D341Med (cell line): Measurements from ENCODE around the gene PTGIR.
"Not testable (repeated sequence)": the region's sequence is repeated elsewhere in the genome, so short reads cannot be mapped to it uniquely, and the experiment has no call there.

ENCODE experiments used
- DNase-seq: peaks from one replicate; pipeline ENCODE4 v3.0.0; 2012; ENCODE audit warnings: low spot score

PTGIR gene

DNA sequence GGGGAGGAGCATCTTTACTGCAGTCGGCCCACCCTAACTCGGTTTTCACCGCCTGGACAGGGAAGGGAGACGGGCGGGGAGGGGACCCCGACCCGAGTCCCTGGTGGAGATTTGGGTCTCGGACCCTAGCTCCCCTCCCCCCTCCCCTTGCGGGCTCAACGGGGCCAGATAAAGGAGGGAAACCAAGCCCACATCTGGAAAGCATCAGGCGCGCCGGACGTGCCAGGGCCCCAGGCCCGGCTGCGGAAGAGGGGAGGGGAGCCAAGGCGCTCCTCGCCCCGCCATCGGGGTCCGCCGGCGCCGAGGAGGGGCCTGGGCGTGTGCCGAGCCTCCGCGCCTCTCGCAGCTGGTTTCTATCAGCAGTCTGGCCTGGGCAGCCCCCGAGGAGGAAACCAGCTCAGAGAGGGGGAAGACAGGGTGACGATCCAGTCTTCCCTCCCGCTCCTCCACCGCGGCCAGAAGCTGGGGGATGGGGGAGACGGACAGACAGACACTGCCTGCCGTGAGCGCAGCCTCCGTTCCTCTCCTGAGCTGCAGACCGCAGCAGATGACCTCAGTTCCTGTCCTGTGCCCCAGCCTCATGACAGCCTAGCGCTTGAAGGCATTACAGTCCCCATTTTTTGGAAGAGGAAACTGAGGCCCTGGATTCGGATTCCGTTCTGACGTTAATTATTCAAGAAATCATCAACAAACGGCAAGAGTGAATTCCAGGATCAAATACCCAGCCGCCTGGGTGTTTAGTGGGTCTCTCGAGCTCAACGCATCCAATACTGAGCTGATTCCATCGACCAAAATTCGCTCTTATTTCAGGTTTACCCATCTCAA lies 14.7 kb upstream of the PTGIR start:
- DNase-seq, result peak; percentile 59

DNA sequence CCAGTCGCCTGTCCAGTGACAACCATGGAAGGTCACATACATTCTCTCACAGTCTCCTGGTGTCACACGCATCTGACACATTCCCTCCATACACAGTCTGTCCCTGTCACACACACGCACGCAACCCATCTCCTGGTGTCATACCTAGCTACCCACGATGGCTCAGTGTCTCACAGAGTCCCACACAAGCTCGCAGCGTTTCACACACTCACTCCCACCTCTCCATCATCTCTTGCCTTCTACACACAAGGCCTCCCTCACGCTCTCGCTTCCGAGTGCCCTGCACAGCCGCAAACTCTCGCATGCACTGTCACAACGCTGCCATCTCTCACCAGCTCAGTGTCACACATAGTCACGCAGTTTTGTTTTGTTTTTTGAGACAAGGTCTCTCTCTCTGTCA lies 12.3 kb upstream of the PTGIR start:
- no peak for DNase-seq

GRCh38 chr19:46635920-46636761 lies 11.3 kb upstream of the PTGIR start, which contains the start of gene GNG8:
Gene GNG8, minus strand, starts transcription at chr19:46636202. Its CDS starts 1,520 bp downstream, at chr19:46634682.
- no peak for DNase-seq

- DNase-seq, result no peak
These were observed 9.8 kb upstream of the PTGIR start for GRCh38 chr19:46634656-46635218.

GRCh38 chr19:46634045-46634655 lies 9.3 kb upstream of the PTGIR start:
- DNase-seq, result peak; percentile 92

DNA sequence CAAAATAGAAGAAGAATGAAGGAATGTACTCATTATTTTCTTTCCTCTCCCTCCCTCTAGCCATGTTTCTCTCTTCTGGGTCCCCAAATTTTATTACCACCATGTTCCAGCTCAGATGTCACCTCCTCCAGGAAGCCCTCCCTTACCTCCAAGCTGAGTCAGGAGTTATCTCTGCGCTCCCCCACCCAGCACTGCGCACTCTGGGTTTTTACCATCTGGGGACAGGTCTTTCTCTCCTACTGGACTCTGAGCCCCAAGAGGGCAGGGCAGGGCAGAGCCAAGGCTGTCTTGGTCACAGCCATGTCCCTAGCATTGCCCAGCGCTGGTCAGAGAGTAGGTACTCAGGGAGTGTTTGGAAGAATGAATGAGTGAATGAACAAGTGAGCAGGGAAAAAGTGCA lies 8.2 kb upstream of the PTGIR start:
- DNase-seq, result no peak

DNA sequence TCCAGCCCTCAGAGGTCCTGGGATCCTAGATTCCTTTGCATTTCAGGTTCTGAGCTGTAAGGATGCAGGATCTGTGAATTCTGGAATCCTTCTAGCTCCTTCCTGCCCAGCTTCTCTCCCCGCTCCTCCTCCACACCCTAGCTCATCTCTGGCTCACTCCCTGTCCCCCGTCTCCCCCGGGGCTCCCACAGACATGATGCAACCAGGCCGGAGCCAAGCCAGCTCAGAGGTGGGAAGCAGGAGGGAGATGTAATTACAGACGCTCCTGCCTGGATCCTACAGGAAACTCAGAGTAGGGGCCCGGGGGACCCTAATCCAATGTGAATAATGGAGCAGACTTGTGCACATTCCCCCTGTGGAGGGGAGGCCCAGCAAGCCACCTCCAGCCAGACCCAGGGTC lies 6.6 kb upstream of the PTGIR start:
- DNase-seq, result peak; percentile 39

GRCh38 chr19:46630586-46631205 lies 5.8 kb upstream of the PTGIR start:
- peak; percentile 43 for DNase-seq

- DNase-seq, result no peak
These were observed 4.7 kb upstream of the PTGIR start for GRCh38 chr19:46629546-46630025.

DNA sequence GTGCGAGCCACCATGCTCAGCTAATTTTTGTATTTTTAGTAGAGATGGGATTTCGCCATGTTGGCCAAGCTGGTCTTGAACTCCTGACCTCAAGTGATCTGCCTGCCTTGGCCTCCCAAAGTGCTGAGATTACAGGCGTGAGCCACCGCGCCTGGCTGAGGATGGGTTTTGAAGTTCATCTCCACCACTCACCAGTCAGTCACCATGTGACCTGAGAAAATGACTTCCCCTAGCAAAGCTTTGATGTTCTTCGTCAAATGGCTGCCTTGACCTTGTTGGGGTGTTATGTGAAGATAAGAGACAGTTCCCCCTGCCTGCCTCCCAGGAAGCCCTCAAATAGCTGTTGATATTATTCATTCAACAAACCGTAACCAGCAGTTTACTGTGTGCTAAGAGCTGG lies 4.1 kb upstream of the PTGIR start:
- not testable (repeated sequence) for DNase-seq

GRCh38 chr19:46626446-46626845 lies 1.6 kb upstream of the PTGIR start:
- DNase-seq, result no peak

- no peak for DNase-seq
These were observed 842 bp upstream of the PTGIR start for GRCh38 chr19:46625731-46626130.

DNA sequence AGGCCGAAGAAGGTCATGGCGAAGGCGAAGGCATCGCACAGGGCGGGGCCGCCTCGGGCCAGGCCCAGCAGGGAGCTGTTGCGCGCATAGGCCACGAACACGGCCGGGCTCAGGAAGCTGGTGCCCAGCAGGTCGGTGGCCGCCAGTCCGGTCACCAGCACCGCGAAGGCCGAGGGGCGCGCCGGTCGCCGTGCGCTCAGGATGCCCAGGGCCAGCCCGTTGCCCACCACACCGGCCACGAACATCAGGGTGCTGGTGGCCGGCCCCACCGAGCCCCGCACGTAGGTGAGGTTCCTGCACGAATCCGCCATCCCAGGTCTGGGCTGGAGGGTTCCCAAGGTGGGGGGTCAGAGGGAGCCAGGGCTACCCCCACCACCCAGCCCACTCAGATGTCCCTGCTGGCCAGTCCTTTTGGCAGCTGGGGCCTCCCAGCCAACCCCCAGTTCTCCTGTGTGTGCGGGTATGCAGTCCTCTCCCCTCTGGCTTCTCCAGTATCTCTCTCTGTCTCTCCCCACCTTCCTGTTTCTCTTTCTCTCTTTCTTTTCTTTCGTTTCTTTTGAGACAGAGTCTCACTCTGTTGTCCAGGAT lies 880 bp downstream of the PTGIR start:
- DNase-seq, result no peak

DNA sequence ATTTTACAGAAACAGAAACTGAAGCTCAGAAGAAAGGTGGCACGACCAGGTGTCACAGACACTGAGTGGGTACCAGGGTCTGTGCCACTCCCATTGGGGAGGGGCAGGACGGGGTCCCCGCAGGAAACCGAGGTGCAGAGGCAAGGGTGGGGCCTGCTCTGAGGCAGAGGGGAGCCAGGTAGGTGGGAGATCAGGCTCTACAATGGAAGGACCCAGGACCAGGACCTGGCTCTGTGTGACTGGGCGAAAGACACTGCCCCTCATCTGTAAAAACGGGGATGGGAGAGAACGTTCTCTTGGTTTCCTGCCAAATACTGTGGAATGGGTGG lies 2.8 kb downstream of the PTGIR start:
- DNase-seq, result no peak

DNA sequence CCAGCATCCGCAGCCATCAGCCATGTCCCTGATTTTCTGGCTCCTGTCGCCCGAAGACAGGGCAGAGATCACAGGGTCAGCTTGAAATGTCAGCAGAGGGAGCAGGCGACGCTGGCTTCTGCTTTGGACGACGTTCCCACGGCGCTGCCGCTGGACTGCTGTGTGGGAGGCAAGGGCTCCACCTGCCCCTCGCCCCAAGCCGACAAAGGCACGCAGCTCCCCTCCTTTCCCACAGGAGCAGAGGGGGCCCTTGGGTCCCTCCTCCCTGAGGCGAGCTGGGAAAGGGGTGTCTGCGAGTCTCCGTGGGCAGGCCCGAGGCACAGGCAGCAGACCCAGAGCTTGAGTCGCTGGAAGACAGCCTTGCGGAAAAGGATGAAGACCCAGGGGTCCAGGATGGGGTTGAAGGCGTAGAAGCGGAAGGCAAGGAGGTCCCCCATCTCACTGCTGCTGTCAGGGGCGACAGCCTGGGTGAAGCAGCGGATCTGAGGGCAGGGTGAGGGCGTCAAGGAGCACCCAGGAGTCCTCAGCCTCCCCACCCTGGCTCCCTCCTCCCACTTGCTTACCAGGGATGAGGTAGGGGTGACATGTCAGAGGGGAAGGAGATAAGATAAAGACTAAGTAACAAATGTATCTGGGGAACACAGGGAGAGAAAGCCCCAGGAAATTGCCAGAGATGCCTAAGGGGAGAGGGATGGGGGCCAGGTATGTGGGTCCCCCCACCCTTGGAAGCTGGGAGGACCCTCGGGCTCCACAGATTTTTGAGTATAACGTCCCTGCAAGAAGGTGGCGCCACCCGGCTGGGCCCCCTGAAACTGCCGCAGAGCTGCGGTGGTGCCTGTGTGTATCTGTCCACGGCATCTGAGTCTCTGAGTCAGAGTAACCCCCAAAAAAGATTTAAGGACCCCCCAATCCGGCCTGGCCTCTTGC lies 3.4 kb downstream of the PTGIR start:
- DNase-seq, result no peak

- no peak for DNase-seq
These were observed 4.2 kb downstream of the PTGIR start for GRCh38 chr19:46620716-46621115.

- DNase-seq, result no peak
These were observed 4.6 kb downstream of the PTGIR start for GRCh38 chr19:46620267-46620666.

GRCh38 chr19:46618670-46619231 lies 6.1 kb downstream of the PTGIR start:
- DNase-seq, result peak; percentile 75

GRCh38 chr19:46617601-46618000 lies 7.3 kb downstream of the PTGIR start:
- no peak for DNase-seq
